H1 (cell line): ENCODE results near the gene ITPKB. TPM values are rescaled to one million over a fixed set of nuclear protein-coding genes. Genes with fewer than 3 reads are reported as not detected.

Source experiments
- CTCF ChIA-PET: fragments of 300-600 bp; sonication (Branson Sonifier 250); formaldehyde crosslinking; loops from one replicate; lab custom pipeline; 2021; ENCODE audit not compliant: partially characterized antibody; lab: Charles Lee
- POLR2A ChIA-PET: fragments of 300-600 bp; sonication (Branson Sonifier 250); formaldehyde crosslinking; loops from one replicate; lab custom pipeline; 2021; ENCODE audit warnings: inconsistent platforms; ENCODE audit not compliant: partially characterized antibody; lab: Charles Lee
- DNase-seq, 2 experiments: peaks; one replicate each; pipeline versions ENCODE4 v3.0.0 to v3.0.0-alpha.2; 2010 to 2022; ENCODE audit warnings: low spot score in 2 of 2, low read depth in 1 of 2, mixed read lengths in 1 of 2
- FAIRE-seq: peaks from 2 replicates; lab custom pipeline; 2011; peaks lifted over from hg19 to GRCh38; lab: Jason Lieb, UNC
- H2AFZ ChIP-seq: 2 replicates; pipeline ENCODE4 v1.8.1; 2012; ENCODE audit warnings: low read length, inconsistent platforms
- H2AK5ac ChIP-seq: 2 replicates; pipeline ENCODE4 v1.6.1; 2013; ENCODE audit warnings: low read depth, low read length
- H2BK120ac ChIP-seq: replicated peaks from 2 replicates; pipeline ENCODE3; 2013; ENCODE audit warnings: low read depth, low read length, inconsistent platforms
- H2BK12ac ChIP-seq: 2 replicates; pipeline ENCODE4 v1.6.1; 2013; ENCODE audit warnings: low read depth, low read length
- H2BK15ac ChIP-seq: 2 replicates; pipeline ENCODE4 v1.6.1; 2013; ENCODE audit warnings: low read length
- H2BK20ac ChIP-seq: 2 replicates; pipeline ENCODE4 v1.6.1; 2013; ENCODE audit warnings: low read length
- H2BK5ac ChIP-seq: 2 replicates; pipeline ENCODE4 v1.6.1; 2013; ENCODE audit warnings: low read depth, low read length
- H3K14ac ChIP-seq: 2 replicates; pipeline ENCODE4 v1.6.1; 2013; ENCODE audit warnings: inconsistent platforms; ENCODE audit not compliant: insufficient read length
- H3K18ac ChIP-seq: 2 replicates; pipeline ENCODE4 v1.6.1; 2013; ENCODE audit warnings: low read length; ENCODE audit errors: extremely low read depth
- H3K23ac ChIP-seq: 2 replicates; pipeline ENCODE4 v1.6.1; 2013; ENCODE audit warnings: inconsistent platforms; ENCODE audit not compliant: insufficient read length
- H3K23me2 ChIP-seq: 2 replicates; pipeline ENCODE4 v1.6.1; 2013; ENCODE audit warnings: low read depth, low read length
- H3K27ac ChIP-seq: 2 replicates; pipeline ENCODE4 v1.6.1; 2011; ENCODE audit warnings: low read depth, low read length, inconsistent platforms
- H3K27me3 ChIP-seq, 4 experiments: replicated peaks in 1 of 4; 1 replicate in 1 of 4; 2 replicates in 3 of 4; pipeline versions ENCODE4 v1.6.1 to v1.8.1; 2011 to 2013; ENCODE audit warnings: low read length in 3 of 4, mild to moderate bottlenecking in 3 of 4, inconsistent platforms in 2 of 4, mixed read lengths in 2 of 4, moderate library complexity in 1 of 4; ENCODE audit not compliant: control insufficient read depth in 3 of 4, insufficient read depth in 3 of 4; ENCODE audit errors: extremely low read depth in 1 of 4
- H3K36me3 ChIP-seq, 4 experiments: 2 replicates each; pipeline versions ENCODE4 v1.6.1 to v1.8.1; 2011 to 2013; ENCODE audit warnings: mild to moderate bottlenecking in 4 of 4, low read length in 3 of 4, moderate library complexity in 2 of 4, control low read depth in 1 of 4, inconsistent platforms in 1 of 4; ENCODE audit not compliant: insufficient read depth in 4 of 4, control insufficient read depth in 2 of 4
- H3K4ac ChIP-seq: replicated peaks from 2 replicates; pipeline ENCODE3; 2013; ENCODE audit warnings: low read length, low read depth, mixed read lengths, inconsistent platforms; ENCODE audit not compliant: insufficient read length
- H3K4me1 ChIP-seq, 4 experiments: replicated peaks in 1 of 4; 1 replicate in 1 of 4; 2 replicates in 3 of 4; pipeline versions ENCODE4 v1.6.1 to v1.8.1; 2011 to 2013; ENCODE audit warnings: low read length in 3 of 4, inconsistent platforms in 2 of 4, mixed read lengths in 1 of 4; ENCODE audit not compliant: insufficient read depth in 4 of 4, control insufficient read depth in 3 of 4
- H3K4me2 ChIP-seq, 2 experiments: 2 replicates each; pipeline versions ENCODE4 v1.6.1 to v1.8.1; 2011 to 2013; ENCODE audit warnings: low read depth in 2 of 2, low read length in 2 of 2, control low read depth in 1 of 2, inconsistent platforms in 1 of 2, mild to moderate bottlenecking in 1 of 2; ENCODE audit not compliant: insufficient read depth in 1 of 2
- H3K4me3 ChIP-seq, 4 experiments: fragments of 200-600, 300-600 bp in 1 of 4; sonication (generic), shearing (Covaris generic), sonication (Bioruptor Twin) in 1 of 4; 2 replicates each; pipeline versions ENCODE4 v1.5.1 to v1.8.1; 2011 to 2016; ENCODE audit warnings: low read length in 4 of 4, low read depth in 3 of 4, control low read depth in 2 of 4, inconsistent platforms in 2 of 4, mild to moderate bottlenecking in 2 of 4, mixed read lengths in 1 of 4, moderate library complexity in 1 of 4; ENCODE audit not compliant: insufficient read depth in 2 of 4; ENCODE audit errors: extremely low read depth in 1 of 4
- H3K56ac ChIP-seq: replicated peaks from 2 replicates; pipeline ENCODE3; 2013; ENCODE audit warnings: low read depth, mild to moderate bottlenecking, mixed read lengths, low read length, inconsistent platforms; ENCODE audit not compliant: insufficient read length
- H3K79me1 ChIP-seq: 2 replicates; pipeline ENCODE4 v1.6.1; 2013; ENCODE audit warnings: low read depth, low read length, control low read depth
- H3K79me2 ChIP-seq, 2 experiments: 2 replicates each; pipeline versions ENCODE4 v1.6.1 to v1.8.1; 2012 to 2013; ENCODE audit warnings: low read length in 2 of 2, mild to moderate bottlenecking in 2 of 2, inconsistent platforms in 1 of 2; ENCODE audit not compliant: insufficient read depth in 2 of 2, control insufficient read depth in 1 of 2
- H3K9ac ChIP-seq, 4 experiments: replicated peaks in 1 of 4; 1 replicate in 1 of 4; 2 replicates in 3 of 4; pipeline versions ENCODE4 v1.6.1 to v1.8.1; 2011 to 2013; ENCODE audit warnings: low read depth in 3 of 4, low read length in 3 of 4, control low read depth in 2 of 4, mild to moderate bottlenecking in 2 of 4, moderate library complexity in 2 of 4, inconsistent platforms in 1 of 4; ENCODE audit errors: extremely low read depth in 1 of 4
- H3K9me3 ChIP-seq, 2 experiments: 2 replicates each; pipeline versions ENCODE4 v1.6.1 to v1.8.1; 2012 to 2013; ENCODE audit warnings: mild to moderate bottlenecking in 2 of 2, moderate library complexity in 2 of 2, control low read depth in 1 of 2, inconsistent platforms in 1 of 2, low read depth in 1 of 2, low read length in 1 of 2, mixed read lengths in 1 of 2; ENCODE audit not compliant: insufficient read depth in 2 of 2
- H4K20me1 ChIP-seq, 2 experiments: replicated peaks in 1 of 2; 2 replicates each; pipeline versions ENCODE3 to v1.8.1; 2011 to 2013; ENCODE audit warnings: inconsistent platforms in 2 of 2, low read length in 2 of 2, mild to moderate bottlenecking in 1 of 2; ENCODE audit not compliant: insufficient read depth in 2 of 2, control insufficient read depth in 1 of 2
- H4K5ac ChIP-seq: 2 replicates; pipeline ENCODE4 v1.6.1; 2013; ENCODE audit warnings: low read length, low read depth, mixed read lengths, inconsistent platforms; ENCODE audit not compliant: insufficient read length
- H4K8ac ChIP-seq: 2 replicates; pipeline ENCODE4 v1.8.0; 2013; ENCODE audit warnings: mild to moderate bottlenecking, moderate library complexity, low read length, inconsistent platforms; ENCODE audit not compliant: insufficient read depth; ENCODE audit errors: extremely low read depth
- H4K91ac ChIP-seq: replicated peaks from 2 replicates; pipeline ENCODE3; 2013; ENCODE audit warnings: low read length, mixed read lengths, inconsistent platforms; ENCODE audit not compliant: insufficient read length
- CHD1 ChIP-seq: IDR thresholded peaks from 2 replicates; pipeline ENCODE4 v1.6.1; 2012; ENCODE audit warnings: low read depth, low read length, improper control_type of control experiment
- FOSL1 ChIP-seq: IDR thresholded peaks from 2 replicates; pipeline ENCODE4 v1.6.1; 2011; ENCODE audit warnings: mild to moderate bottlenecking, low read depth, low read length, moderate library complexity; ENCODE audit not compliant: insufficient read depth
- NRF1 ChIP-seq: IDR thresholded peaks from 2 replicates; pipeline ENCODE4 v1.6.1; 2011; ENCODE audit warnings: mild to moderate bottlenecking, low read depth, low read length, improper control_type of control experiment
- WGBS, 2 experiments: shearing (Covaris generic) in 1 of 2; methylation state at CpG; one replicate each; pipeline versions ENCODE4 v1.1.6 to v1.1.7; 2013 to 2015; ENCODE audit warnings: low lambda C conversion rate in 2 of 2, mixed read lengths in 2 of 2, inconsistent platforms in 1 of 2, low coverage in 1 of 2, missing lambda C conversion rate in 1 of 2; ENCODE audit not compliant: insufficient replicate concordance in 2 of 2, insufficient coverage in 1 of 2, insufficient read length in 1 of 2; ENCODE audit errors: extremely low coverage in 1 of 2, missing lambda C conversion rate in 1 of 2; 5-methylcytosine and 5-hydroxymethylcytosine counted together
- polyA plus RNA-seq, 7 experiments: library from polyadenylated mRNA; depleted of rRNA in 3 of 7; stranded (reverse) in 5 of 7; unstranded in 2 of 7; fragments of >200 nt in 5 of 7; fragments of 200-250 nt in 2 of 7; gene quantifications; 1 replicate in 5 of 7; 2 replicates in 1 of 7; 4 replicates in 1 of 7; pipeline versions ENCODE4 v1.2.1 to v1.2.3, GENCODE V29; 2011 to 2013; ENCODE audit warnings: missing spikeins in 2 of 7, mixed read lengths in 2 of 7
- total RNA-seq: library from RNA; stranded (reverse); fragmentation: NEBNext Ultra II Directional; extraction: Animal tissue kit (Norgen Biotek cat#: 25700); gene quantifications from 2 replicates; pipeline ENCODE4 v1.2.1, GENCODE V29; 2021

The ITPKB gene
- total and polyA plus RNA-seq, 2 of the 8 experiments (the other 6 are each of a cell fraction or from before 2014, with no cell fraction given) = 1.7 to 4.8 TPM

DNA sequence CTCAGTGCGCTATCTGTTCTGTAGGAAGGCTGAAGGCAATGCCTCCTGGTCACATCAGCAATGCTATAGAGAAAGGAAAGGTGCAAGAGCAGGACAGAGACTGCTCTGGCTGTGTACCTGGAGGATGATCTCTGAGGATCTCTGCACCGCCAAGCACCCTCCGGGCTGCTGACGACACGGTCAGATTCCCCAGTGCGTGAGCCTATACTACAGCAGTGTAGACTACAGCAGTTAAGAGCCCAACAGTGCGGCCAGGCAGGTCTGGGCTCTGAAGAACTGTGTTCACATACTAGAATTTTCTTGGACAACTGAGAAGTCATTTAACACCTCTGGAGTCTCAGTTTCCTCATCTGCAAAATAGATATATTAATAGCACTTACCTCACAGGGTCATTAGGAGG is 39.9 kb downstream of the ITPKB start:
- Histone ChIP-seq H4K5ac (no peak overlapping the region), H2BK120ac (no peak overlapping the region), H3K14ac (no peak overlapping the region), H3K56ac (no peak overlapping the region), H2AFZ (no peak overlapping the region), H3K9ac (no peak overlapping the region), H3K9me3 (no peaks in the 10 kb centered on the region), H2AK5ac (no peak overlapping the region), H3K79me1 (no peaks in the 10 kb centered on the region), H3K4me3 (no peak overlapping the region), H3K4me2 (no peak overlapping the region), H2BK20ac (no peak overlapping the region), H3K18ac (no peak overlapping the region), H3K27ac (no peak overlapping the region), H3K4ac (no peak overlapping the region), H4K20me1 (no peaks in the 10 kb centered on the region), H4K8ac (no peak overlapping the region), H3K27me3 (no peaks in the 10 kb centered on the region), H2BK12ac (no peak overlapping the region), H3K23ac (no peak overlapping the region), H3K79me2 (no peaks in the 10 kb centered on the region), H2BK15ac (no peak overlapping the region), H3K4me1 (peaks cover 4 to 11% (median 7%) of the 10 kb centered on the region in 4 experiments; a peak in 4 of 7 replicates), H4K91ac (no peak overlapping the region), H3K36me3 (no peaks in the 10 kb centered on the region), H2BK5ac (no peak overlapping the region), H3K23me2 (no peaks in the 10 kb centered on the region; the same call in 1 of the 2 replicates)
- no peak for DNase-seq
- TF ChIP-seq CHD1 = no peak
- no peak for TF ChIP-seq FOSL1
- TF ChIP-seq NRF1 = no peak
- 93% methylated on average over 7 of the region's 7 CpGs; no CpG with 5 or more reads in 1 of the 2 experiments for WGBS, 2 experiments
- ChIA-PET CTCF (interaction anchor here (0.6 to 2.4 kb wide), 5 partner anchors 13 to 977 kb away, joined by 3 to 12 read pairs (median 6); no protein-coding TSS in a partner anchor), POLR2A (no interaction called here)
- no peak for FAIRE-seq
